Measurements from ENCODE around the gene EEA1.

The EEA1 gene

GRCh38 chr12:92743026-92743425 lies 186.1 kb downstream of the EEA1 start:
- DNase-seq (ENCODE audit: low read depth), result no peak
- H3K4me3 ChIP-seq (ENCODE audit: low read length), result no peak overlapping the region
- TF ChIP-seq, protein P1, sequence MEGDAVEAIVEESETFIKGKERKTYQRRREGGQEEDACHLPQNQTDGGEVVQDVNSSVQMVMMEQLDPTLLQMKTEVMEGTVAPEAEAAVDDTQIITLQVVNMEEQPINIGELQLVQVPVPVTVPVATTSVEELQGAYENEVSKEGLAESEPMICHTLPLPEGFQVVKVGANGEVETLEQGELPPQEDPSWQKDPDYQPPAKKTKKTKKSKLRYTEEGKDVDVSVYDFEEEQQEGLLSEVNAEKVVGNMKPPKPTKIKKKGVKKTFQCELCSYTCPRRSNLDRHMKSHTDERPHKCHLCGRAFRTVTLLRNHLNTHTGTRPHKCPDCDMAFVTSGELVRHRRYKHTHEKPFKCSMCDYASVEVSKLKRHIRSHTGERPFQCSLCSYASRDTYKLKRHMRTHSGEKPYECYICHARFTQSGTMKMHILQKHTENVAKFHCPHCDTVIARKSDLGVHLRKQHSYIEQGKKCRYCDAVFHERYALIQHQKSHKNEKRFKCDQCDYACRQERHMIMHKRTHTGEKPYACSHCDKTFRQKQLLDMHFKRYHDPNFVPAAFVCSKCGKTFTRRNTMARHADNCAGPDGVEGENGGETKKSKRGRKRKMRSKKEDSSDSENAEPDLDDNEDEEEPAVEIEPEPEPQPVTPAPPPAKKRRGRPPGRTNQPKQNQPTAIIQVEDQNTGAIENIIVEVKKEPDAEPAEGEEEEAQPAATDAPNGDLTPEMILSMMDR (conservative IDR thresholded peaks at IDR 0.05; ENCODE audit: low read depth, low read length), result no peak

DNA sequence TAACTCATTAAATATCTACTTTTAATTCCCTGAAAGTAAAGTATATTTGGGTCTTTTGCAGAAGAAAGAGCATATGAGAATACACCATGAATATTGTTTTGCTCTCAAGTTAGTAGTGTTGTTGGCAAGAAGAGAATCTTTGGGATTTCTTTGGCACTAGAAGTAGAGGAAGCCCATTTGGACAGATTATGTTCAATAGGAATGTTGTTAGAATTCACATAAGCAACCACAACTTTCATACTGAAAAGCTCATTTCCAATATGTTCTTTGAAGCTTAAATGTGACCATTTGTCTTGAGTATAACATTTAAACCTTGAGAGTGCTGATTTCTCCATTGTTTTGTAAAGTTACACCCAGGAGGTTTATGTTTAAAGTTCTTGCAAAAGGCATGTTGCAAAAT lies 188.7 kb downstream of the EEA1 start:
- no peak overlapping the region for H3K4me3 ChIP-seq (ENCODE audit: low read length)
- DNase-seq (ENCODE audit: low read depth), result no peak
- TF ChIP-seq, protein P1 (conservative IDR thresholded peaks at IDR 0.05; ENCODE audit: low read depth, low read length), result no peak

DNA sequence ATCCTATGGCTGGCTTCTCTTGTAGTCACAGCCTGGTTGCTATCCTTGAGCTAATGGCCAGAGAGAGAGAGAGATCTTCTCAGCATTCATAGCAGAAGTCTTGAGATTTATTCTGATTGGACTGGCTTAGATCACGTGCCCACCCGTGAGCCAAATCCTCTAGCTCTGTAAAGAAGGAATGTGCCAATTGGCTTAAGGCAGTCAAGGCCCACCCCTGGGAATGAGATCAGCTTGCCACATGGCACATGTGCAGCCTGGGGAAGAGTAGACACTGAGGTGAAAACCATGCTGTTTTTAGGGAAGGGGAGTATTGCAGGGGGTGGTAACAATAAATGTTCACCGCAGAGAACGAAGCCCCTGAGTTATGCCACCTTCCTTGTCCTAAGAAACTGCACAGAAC lies 190.0 kb downstream of the EEA1 start:
- DNase-seq (ENCODE audit: low read depth), result no peak
- TF ChIP-seq, protein P1 (conservative IDR thresholded peaks at IDR 0.05; ENCODE audit: low read depth, low read length), result no peak
- no peak overlapping the region for H3K4me3 ChIP-seq (ENCODE audit: low read length)

DNA sequence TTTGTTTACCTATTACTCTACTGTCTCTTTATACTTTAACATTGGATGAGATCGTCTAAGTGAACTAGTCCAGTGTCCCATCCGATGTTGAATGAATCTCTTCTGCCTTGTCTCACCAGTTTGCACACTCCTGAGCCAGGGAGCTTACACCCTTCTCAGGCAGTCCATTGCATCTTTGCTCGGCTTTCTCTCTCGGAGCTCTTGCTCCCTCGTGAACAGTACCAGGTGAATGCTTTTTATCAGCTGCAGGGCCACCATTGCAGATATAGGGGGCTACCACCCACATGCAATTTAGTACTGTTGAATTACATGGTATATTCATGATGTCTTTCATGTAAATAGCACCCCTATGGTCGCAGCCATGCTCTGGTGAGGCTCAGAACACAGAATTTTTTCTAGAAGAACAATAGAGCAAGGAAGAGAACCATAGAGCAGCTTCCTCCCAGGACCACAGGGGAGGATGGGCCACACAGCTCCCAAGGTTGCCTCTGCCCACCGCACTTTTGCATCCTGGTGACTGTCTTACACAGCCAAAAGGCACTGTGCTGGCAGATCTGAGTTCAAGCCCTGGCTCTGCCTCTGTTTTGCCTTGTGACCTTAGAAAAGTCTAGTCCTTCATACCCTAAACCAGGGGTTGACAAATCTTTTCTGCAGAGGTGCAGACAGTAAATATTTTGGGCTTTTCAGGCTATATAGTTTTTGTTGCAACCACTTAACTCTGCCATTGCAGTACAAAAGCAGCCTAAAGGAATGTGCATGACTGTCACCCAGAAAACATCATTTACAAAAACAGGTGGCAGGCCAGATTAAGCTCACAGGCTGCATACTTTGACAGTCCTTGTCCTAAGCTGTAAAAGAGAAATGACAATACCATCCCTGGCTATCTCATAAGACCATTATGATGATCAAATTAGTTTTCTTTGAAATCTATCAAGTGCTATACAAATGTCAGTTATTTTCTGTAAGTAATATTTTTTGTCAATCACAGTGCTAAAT lies 190.9 kb downstream of the EEA1 start:
- no peak for DNase-seq (ENCODE audit: low read depth)
- TF ChIP-seq, protein P1 (conservative IDR thresholded peaks at IDR 0.05; ENCODE audit: low read depth, low read length), result no peak

DNA sequence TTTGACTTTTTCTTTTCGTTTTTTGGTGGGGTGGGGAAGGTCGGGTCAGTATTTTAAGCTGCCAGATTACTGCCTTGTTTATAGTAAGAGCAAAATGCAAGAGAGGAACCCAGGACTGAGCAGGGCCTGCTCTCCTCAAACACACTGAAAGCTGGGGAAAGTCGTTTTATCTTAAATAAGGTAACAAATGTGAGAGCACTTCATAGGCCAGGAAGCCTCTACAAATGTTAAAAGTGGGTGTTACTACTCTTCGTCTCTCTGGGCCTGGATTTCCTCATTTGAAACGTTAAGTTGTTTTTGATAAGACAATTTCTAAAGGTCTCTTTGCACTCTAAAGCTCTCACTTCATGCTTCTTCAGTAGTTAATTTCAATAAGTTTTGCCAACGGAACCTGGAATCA lies 192.5 kb downstream of the EEA1 start:
- TF ChIP-seq, protein P1 (conservative IDR thresholded peaks at IDR 0.05; ENCODE audit: low read depth, low read length), result no peak
- H3K4me3 ChIP-seq (ENCODE audit: low read length), result no peak overlapping the region
- DNase-seq (ENCODE audit: low read depth), result no peak

More for the DNA sequence above, 190.9 kb downstream of the EEA1 start:
- H3K4me3 ChIP-seq (ENCODE audit: low read length), result no peak overlapping the region

DNA sequence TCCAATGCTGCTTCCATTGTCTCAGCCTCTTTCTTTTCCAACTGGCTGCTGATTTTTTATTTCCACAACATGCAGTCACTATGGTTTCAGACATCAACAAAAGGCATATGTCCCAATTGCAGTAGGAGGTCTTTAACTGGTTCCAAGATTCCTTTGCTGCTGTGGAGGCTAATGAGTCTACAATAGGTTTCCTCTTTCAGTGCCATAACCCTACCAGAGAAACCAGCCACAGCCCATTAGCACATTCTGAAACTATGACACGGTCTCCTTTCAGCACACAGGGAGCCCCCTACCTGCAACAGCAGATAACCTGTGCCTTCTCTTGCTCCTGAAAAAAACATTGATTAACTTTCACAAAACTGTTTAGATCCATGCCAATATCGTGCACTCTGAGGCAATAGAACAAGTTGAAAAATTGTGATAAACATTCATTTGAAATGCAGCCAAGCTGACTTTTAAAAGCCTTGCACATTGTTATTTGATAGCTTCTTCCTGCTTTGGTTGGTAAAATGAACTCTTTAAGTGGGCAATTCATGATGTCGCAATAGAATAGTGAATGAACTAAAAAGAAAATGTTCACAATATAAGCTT lies 193.9 kb downstream of the EEA1 start:
- DNase-seq (ENCODE audit: low read depth), result peak; percentile 66
- no peak overlapping the region for H3K4me3 ChIP-seq (ENCODE audit: low read length)
- TF ChIP-seq, protein P1 (conservative IDR thresholded peaks at IDR 0.05; ENCODE audit: low read depth, low read length), result peak; percentile 30

Measured in retinal pigment epithelial cell (primary cell).